Vagina (tissue), 2 donors: ENCODE measurements around the gene PCGF1.

Experiments used
- CTCF ChIP-seq, 3 experiments: fragments of 450-650 bp in 2 of 3; fragments of 200-600 bp in 1 of 3; sonication (generic) in 1 of 3; IDR thresholded peaks; one replicate each; pipeline ENCODE4 v1.5.1; 2017 to 2019; ENCODE audit warnings: antibody characterized with exemption in 3 of 3, mild to moderate bottlenecking in 2 of 3, moderate library complexity in 2 of 3
- POLR2A ChIP-seq, 2 donors: fragments of 450-650 bp; IDR thresholded peaks; one replicate each; pipeline ENCODE4 v1.6.1; 2017; ENCODE audit warnings: antibody characterized with exemption in 2 of 2, mild to moderate bottlenecking in 2 of 2, moderate library complexity in 2 of 2

- TF ChIP-seq POLR2A (IDR thresholded peaks at IDR 0.05) (no peak), CTCF (IDR thresholded peaks at IDR 0.05) (no peak)
Observed at GRCh38 chr2:74552914-74553811, 45.7 kb upstream of the PCGF1 start.
